ENCODE measurements around the gene CD36. TPM values are rescaled to one million over a fixed set of nuclear protein-coding genes. Genes with fewer than 3 reads are reported as not detected.
A peak's percentile ranks its signal among the peaks of the same experiment; 100 is the strongest.

The CD36 gene
- total and polyA plus RNA-seq, 3 donors from 2014 or later, result 5.6 to 19.8 (median 12.8) TPM

GRCh38 chr7:80659120-80660055, 20.9 kb downstream of the CD36 start:
- no peaks in the 10 kb centered on the region for H3K36me3 ChIP-seq (ENCODE audit: low read depth, missing control alignments)
- intact Hi-C loops (cut with DNase I; ENCODE audit: low total_unique reads), result loop anchor here (10.0 kb wide), 1 partner anchor 235 kb away; no protein-coding TSS in a partner anchor

GRCh38 chr7:80660939-80661338, 22.5 kb downstream of the CD36 start:
- 82 to 84% methylated on average over 4 of the region's 4 CpGs for WGBS, 2 donors
- no peaks in the 10 kb centered on the region for H3K36me3 ChIP-seq (ENCODE audit: low read depth, missing control alignments)

More at GRCh38 chr7:80659120-80660055, 20.9 kb downstream of the CD36 start:
- peak; percentile 54 to 87 (median 61) for TF ChIP-seq CTCF (IDR thresholded peaks at IDR 0.05)
- no peak for TF ChIP-seq POLR2A (IDR thresholded peaks at IDR 0.05)
- Histone ChIP-seq H3K27me3 (no peaks in the 10 kb centered on the region), H3K9me3 (no peaks in the 10 kb centered on the region), H3K27ac (no peak overlapping the region), H3K4me3 (no peak overlapping the region), H3K4me1 (no peaks in the 10 kb centered on the region)
- no peak for DNase-seq
- 16 to 20% methylated on average over 3 of the region's 3 CpGs for WGBS, 2 donors

GRCh38 chr7:80661729-80662128, 23.3 kb downstream of the CD36 start:
- Histone ChIP-seq H3K27ac (no peak overlapping the region), H3K27me3 (no peaks in the 10 kb centered on the region), H3K4me1 (no peaks in the 10 kb centered on the region), H3K9me3 (no peaks in the 10 kb centered on the region), H3K36me3 (ENCODE audit: low read depth, missing control alignments) (no peaks in the 10 kb centered on the region), H3K4me3 (no peak overlapping the region)
- no peak for DNase-seq
- whole genome bisulfite sequencing, 2 donors, result 75 to 79% methylated on average over 7 of the region's 7 CpGs
- TF ChIP-seq POLR2A (IDR thresholded peaks at IDR 0.05), result no peak
- peak in 1 of 3 experiments; percentile 22 for TF ChIP-seq CTCF (IDR thresholded peaks at IDR 0.05)
- intact Hi-C loops (cut with DNase I; ENCODE audit: low total_unique reads), result loop anchor here (10.0 kb wide), 1 partner anchor 237 kb away; no protein-coding TSS in a partner anchor

More at GRCh38 chr7:80660939-80661338, 22.5 kb downstream of the CD36 start:
- no peak for DNase-seq
- H3K4me1 ChIP-seq, result no peaks in the 10 kb centered on the region
- H3K27me3 ChIP-seq, result no peaks in the 10 kb centered on the region
- intact Hi-C loops (cut with DNase I; ENCODE audit: low total_unique reads), result loop anchor here (10.0 kb wide), 1 partner anchor 236 kb away; no protein-coding TSS in a partner anchor
- no peaks in the 10 kb centered on the region for H3K9me3 ChIP-seq
- no peak overlapping the region for H3K27ac ChIP-seq
- TF ChIP-seq POLR2A (IDR thresholded peaks at IDR 0.05), result no peak
- TF ChIP-seq CTCF (IDR thresholded peaks at IDR 0.05), result no peak
- H3K4me3 ChIP-seq, result no peak overlapping the region

- H3K9me3 ChIP-seq, result no peaks in the 10 kb centered on the region
- intact Hi-C loops (cut with DNase I; ENCODE audit: low total_unique reads), result loop anchor here (10.0 kb wide), 1 partner anchor 237 kb away; no protein-coding TSS in a partner anchor
Measured at GRCh38 chr7:80662252-80662651, 23.8 kb downstream of the CD36 start.

More at GRCh38 chr7:80662252-80662651, 23.8 kb downstream of the CD36 start:
- no peak overlapping the region for H3K4me3 ChIP-seq
- no peak overlapping the region for H3K27ac ChIP-seq
- 70 to 72% methylated on average over 13 of the region's 13 CpGs for WGBS, 2 donors
- no peaks in the 10 kb centered on the region for H3K36me3 ChIP-seq (ENCODE audit: low read depth, missing control alignments)
- H3K27me3 ChIP-seq, result no peaks in the 10 kb centered on the region
- DNase-seq, result no peak
- H3K4me1 ChIP-seq, result no peaks in the 10 kb centered on the region
- TF ChIP-seq CTCF (IDR thresholded peaks at IDR 0.05), result no peak
- TF ChIP-seq POLR2A (IDR thresholded peaks at IDR 0.05), result no peak

Data from testis (tissue), 3 donors.